ENCODE data around the gene TMEM30B.
A peak's percentile ranks its signal among the peaks of the same experiment; 100 is the strongest.

Gene TMEM30B

GRCh38 chr14:61300209-61300608 lies 19.1 kb upstream of the TMEM30B start:
- no peaks in the 10 kb centered on the region for H3K27me3 ChIP-seq (ENCODE audit: insufficient read depth, low read length)
- no peak overlapping the region for H3K9ac ChIP-seq (ENCODE audit: low read length)
- H2AK5ac ChIP-seq (ENCODE audit: low read length): no peak overlapping the region
- no peak overlapping the region for H3K27ac ChIP-seq (ENCODE audit: low read depth, low read length)
- no peaks in the 10 kb centered on the region for H3K36me3 ChIP-seq (ENCODE audit: control insufficient read depth in 1 of 2, insufficient read depth in 2 of 2, low read length in 2 of 2)
- no peak overlapping the region for H3K18ac ChIP-seq (ENCODE audit: low read length)
- H3K4me3 ChIP-seq (ENCODE audit: low read depth, low read length): no peak overlapping the region
- H4K12ac ChIP-seq (ENCODE audit: low read depth, low read length): no peak overlapping the region
- no peak overlapping the region for H2BK120ac ChIP-seq (ENCODE audit: insufficient read depth, low read length, poor library complexity)
- no peak overlapping the region for H3K23ac ChIP-seq (ENCODE audit: low read length)
- no peak overlapping the region for H3K4me2 ChIP-seq (ENCODE audit: low read length)
- H4K8ac ChIP-seq (ENCODE audit: low read depth, low read length): no peak overlapping the region
- H2AFZ ChIP-seq (ENCODE audit: insufficient read depth, low read length, poor library complexity): no peak overlapping the region
- H3K79me2 ChIP-seq (ENCODE audit: control insufficient read depth, insufficient read depth, low read length, poor library complexity): peaks cover 2% of the 10 kb centered on the region
- no peak overlapping the region for H4K91ac ChIP-seq (ENCODE audit: low read depth, low read length)
- H3K4me1 ChIP-seq (ENCODE audit: control insufficient read depth in 1 of 2, insufficient read depth in 2 of 2, low read length in 2 of 2): peaks cover 7 to 8% of the 10 kb centered on the region in 2 experiments
- no peak overlapping the region for H3K14ac ChIP-seq (ENCODE audit: low read length)
- DNase-seq: no peak
- no peak overlapping the region for H2BK12ac ChIP-seq (ENCODE audit: low read length)
- H3K79me1 ChIP-seq (ENCODE audit: low read length): peaks cover 14% of the 10 kb centered on the region
- H3K9me3 ChIP-seq (ENCODE audit: insufficient read depth, low read depth, low read length): no peaks in the 10 kb centered on the region
- WGBS (ENCODE audit: extremely low coverage, insufficient coverage, insufficient read length): no CpG with 5 or more reads among the region's 2 CpGs
- no peak overlapping the region for H2BK5ac ChIP-seq (ENCODE audit: low read depth, low read length, poor library complexity)
- no peak overlapping the region for H3K4ac ChIP-seq (ENCODE audit: low read depth, low read length)

GRCh38 chr14:61298824-61299223 lies 17.7 kb upstream of the TMEM30B start:
- Histone ChIP-seq H2BK12ac (ENCODE audit: low read length) (no peak overlapping the region), H3K4me3 (ENCODE audit: low read depth, low read length) (no peak overlapping the region), H4K8ac (ENCODE audit: low read depth, low read length) (no peak overlapping the region), H4K12ac (ENCODE audit: low read depth, low read length) (no peak overlapping the region), H3K23ac (ENCODE audit: low read length) (no peak overlapping the region), H3K4me1 (ENCODE audit: control insufficient read depth in 1 of 2, insufficient read depth in 2 of 2, low read length in 2 of 2) (peaks cover 7 to 8% of the 10 kb centered on the region in 2 experiments), H3K18ac (ENCODE audit: low read length) (no peak overlapping the region), H2AFZ (ENCODE audit: insufficient read depth, low read length, poor library complexity) (no peak overlapping the region), H3K4ac (ENCODE audit: low read depth, low read length) (no peak overlapping the region), H3K9me3 (ENCODE audit: insufficient read depth, low read depth, low read length) (no peaks in the 10 kb centered on the region), H3K79me1 (ENCODE audit: low read length) (peaks cover 14% of the 10 kb centered on the region), H3K14ac (ENCODE audit: low read length) (no peak overlapping the region), H3K79me2 (ENCODE audit: control insufficient read depth, insufficient read depth, low read length, poor library complexity) (peaks cover 2% of the 10 kb centered on the region), H2AK5ac (ENCODE audit: low read length) (peak overlapping the region; percentile 14), H2BK120ac (ENCODE audit: insufficient read depth, low read length, poor library complexity) (no peak overlapping the region), H4K91ac (ENCODE audit: low read depth, low read length) (peak overlapping the region; percentile 25), H2BK5ac (ENCODE audit: low read depth, low read length, poor library complexity) (no peak overlapping the region), H3K9ac (ENCODE audit: low read length) (no peak overlapping the region), H3K4me2 (ENCODE audit: low read length) (no peak overlapping the region), H3K36me3 (ENCODE audit: control insufficient read depth in 1 of 2, insufficient read depth in 2 of 2, low read length in 2 of 2) (no peaks in the 10 kb centered on the region), H3K27me3 (ENCODE audit: insufficient read depth, low read length) (no peaks in the 10 kb centered on the region), H3K27ac (ENCODE audit: low read depth, low read length) (no peak overlapping the region)
- no CpG with 5 or more reads among the region's 3 CpGs for WGBS (ENCODE audit: extremely low coverage, insufficient coverage, insufficient read length)
- no peak for DNase-seq

DNA sequence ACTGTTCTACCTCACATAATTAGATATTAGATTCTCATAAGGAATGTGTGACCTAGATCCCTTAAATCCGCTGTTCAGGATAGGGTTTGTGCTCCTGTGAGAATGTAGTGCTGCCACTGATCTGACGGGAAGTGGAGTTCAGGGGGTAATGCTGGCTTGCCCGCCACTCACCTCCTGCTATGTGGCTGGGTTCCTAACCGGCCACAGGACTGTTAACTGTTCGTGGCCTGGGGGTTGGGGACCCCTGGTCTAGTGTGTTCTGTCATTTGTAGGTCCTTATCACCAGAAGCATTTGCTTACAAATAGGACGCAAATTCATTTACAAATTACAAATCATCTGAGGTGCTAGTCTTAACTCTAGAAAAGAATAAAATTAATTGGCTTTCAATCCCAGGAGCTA lies 16.4 kb upstream of the TMEM30B start:
- H2BK5ac ChIP-seq (ENCODE audit: low read depth, low read length, poor library complexity): peak overlapping the region; percentile 61
- H4K8ac ChIP-seq (ENCODE audit: low read depth, low read length): peak overlapping the region; percentile 44
- peak overlapping the region; percentile 93 for H3K4ac ChIP-seq (ENCODE audit: low read depth, low read length)
- peak overlapping the region; percentile 67 for H2AFZ ChIP-seq (ENCODE audit: insufficient read depth, low read length, poor library complexity)
- WGBS (ENCODE audit: extremely low coverage, insufficient coverage, insufficient read length): no CpG with 5 or more reads among the region's 6 CpGs
- H3K14ac ChIP-seq (ENCODE audit: low read length): peak overlapping the region; percentile 84
- H4K91ac ChIP-seq (ENCODE audit: low read depth, low read length): peak overlapping the region; percentile 91
- no peak overlapping the region for H3K4me2 ChIP-seq (ENCODE audit: low read length)
- H3K23ac ChIP-seq (ENCODE audit: low read length): no peak overlapping the region
- H3K79me1 ChIP-seq (ENCODE audit: low read length): peaks cover 14% of the 10 kb centered on the region
- peaks cover 2% of the 10 kb centered on the region for H3K79me2 ChIP-seq (ENCODE audit: control insufficient read depth, insufficient read depth, low read length, poor library complexity)
- peak overlapping the region; percentile 93 for H2BK120ac ChIP-seq (ENCODE audit: insufficient read depth, low read length, poor library complexity)
- no peaks in the 10 kb centered on the region for H3K36me3 ChIP-seq (ENCODE audit: control insufficient read depth in 1 of 2, insufficient read depth in 2 of 2, low read length in 2 of 2)
- no peak overlapping the region for H4K12ac ChIP-seq (ENCODE audit: low read depth, low read length)
- H3K4me3 ChIP-seq (ENCODE audit: low read depth, low read length): no peak overlapping the region
- no peak overlapping the region for H3K27ac ChIP-seq (ENCODE audit: low read depth, low read length)
- DNase-seq: no peak
- H3K27me3 ChIP-seq (ENCODE audit: insufficient read depth, low read length): no peaks in the 10 kb centered on the region
- H3K9ac ChIP-seq (ENCODE audit: low read length): no peak overlapping the region
- H2AK5ac ChIP-seq (ENCODE audit: low read length): peak overlapping the region; percentile 98
- H3K4me1 ChIP-seq (ENCODE audit: control insufficient read depth in 1 of 2, insufficient read depth in 2 of 2, low read length in 2 of 2): peaks cover 7 to 8% of the 10 kb centered on the region in 2 experiments
- H3K9me3 ChIP-seq (ENCODE audit: insufficient read depth, low read depth, low read length): no peaks in the 10 kb centered on the region
- peak overlapping the region; percentile 100 for H2BK12ac ChIP-seq (ENCODE audit: low read length)
- H3K18ac ChIP-seq (ENCODE audit: low read length): peak overlapping the region; percentile 90

DNA sequence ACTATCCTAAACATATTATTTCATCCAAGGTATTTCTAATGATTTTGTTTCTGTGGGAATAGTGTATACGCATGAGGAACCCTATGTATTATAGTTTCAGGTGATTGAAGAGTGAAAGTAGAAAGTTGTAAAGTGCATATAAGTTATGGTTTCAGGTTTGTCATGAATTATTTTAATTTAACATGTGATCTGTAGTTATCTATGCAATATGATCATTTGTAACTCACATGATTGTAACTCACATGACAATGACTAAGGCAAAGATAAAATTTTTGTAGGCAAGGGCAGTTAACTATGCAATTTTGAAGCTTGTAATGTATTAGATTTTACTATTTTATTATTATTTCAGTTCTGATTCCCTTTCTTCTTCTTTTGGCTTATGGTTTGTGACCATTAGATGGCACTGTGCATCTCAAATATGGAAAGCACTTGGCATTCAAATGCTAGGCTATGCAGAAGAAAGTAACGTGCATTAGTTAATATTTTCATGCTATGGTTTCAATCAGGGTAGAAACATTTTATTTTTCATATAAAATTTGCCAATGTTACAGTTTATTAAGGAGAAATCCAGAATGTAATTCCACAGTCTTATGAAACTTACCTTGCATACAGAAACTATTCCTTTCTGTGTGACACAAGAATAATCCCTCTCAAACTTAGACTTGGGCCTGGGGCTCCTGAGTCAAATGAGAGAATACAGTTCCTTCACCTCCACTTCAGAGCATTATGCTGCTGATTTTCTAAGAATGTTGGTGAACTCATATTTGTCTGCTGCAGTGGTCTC lies 15.8 kb upstream of the TMEM30B start:
- no peaks in the 10 kb centered on the region for H3K36me3 ChIP-seq (ENCODE audit: control insufficient read depth in 1 of 2, insufficient read depth in 2 of 2, low read length in 2 of 2)
- H3K4me3 ChIP-seq (ENCODE audit: low read depth, low read length): no peak overlapping the region
- H3K18ac ChIP-seq (ENCODE audit: low read length): no peak overlapping the region
- no peaks in the 10 kb centered on the region for H3K9me3 ChIP-seq (ENCODE audit: insufficient read depth, low read depth, low read length)
- H2AFZ ChIP-seq (ENCODE audit: insufficient read depth, low read length, poor library complexity): no peak overlapping the region
- no peak overlapping the region for H3K9ac ChIP-seq (ENCODE audit: low read length)
- no peaks in the 10 kb centered on the region for H3K27me3 ChIP-seq (ENCODE audit: insufficient read depth, low read length)
- H3K14ac ChIP-seq (ENCODE audit: low read length): peak overlapping the region; percentile 84
- no CpG with 5 or more reads among the region's 2 CpGs for WGBS (ENCODE audit: extremely low coverage, insufficient coverage, insufficient read length)
- H2BK120ac ChIP-seq (ENCODE audit: insufficient read depth, low read length, poor library complexity): peak overlapping the region; percentile 93
- H3K4ac ChIP-seq (ENCODE audit: low read depth, low read length): no peak overlapping the region
- peaks cover 14% of the 10 kb centered on the region for H3K79me1 ChIP-seq (ENCODE audit: low read length)
- peaks cover 2% of the 10 kb centered on the region for H3K79me2 ChIP-seq (ENCODE audit: control insufficient read depth, insufficient read depth, low read length, poor library complexity)
- peak in 1 of 2 donors; percentile 70 for DNase-seq
- no peak overlapping the region for H3K27ac ChIP-seq (ENCODE audit: low read depth, low read length)
- H3K4me2 ChIP-seq (ENCODE audit: low read length): no peak overlapping the region
- H3K4me1 ChIP-seq (ENCODE audit: control insufficient read depth in 1 of 2, insufficient read depth in 2 of 2, low read length in 2 of 2): peaks cover 7 to 8% of the 10 kb centered on the region in 2 experiments
- peak overlapping the region; percentile 91 for H4K91ac ChIP-seq (ENCODE audit: low read depth, low read length)
- peak overlapping the region; percentile 100 for H2BK12ac ChIP-seq (ENCODE audit: low read length)
- peak overlapping the region; percentile 79 for H2AK5ac ChIP-seq (ENCODE audit: low read length)
- peak overlapping the region; percentile 25 for H2BK5ac ChIP-seq (ENCODE audit: low read depth, low read length, poor library complexity)
- H3K23ac ChIP-seq (ENCODE audit: low read length): no peak overlapping the region
- H4K12ac ChIP-seq (ENCODE audit: low read depth, low read length): no peak overlapping the region
- H4K8ac ChIP-seq (ENCODE audit: low read depth, low read length): no peak overlapping the region
